GM21737 (cell line): Measurements from ENCODE around the gene LMNTD2.

ENCODE experiments used
- ATAC-seq: cut with Tn5 transposase; IDR thresholded peaks from one replicate; pipeline ENCODE4 v1.9.1; 2021; ENCODE audit warnings: mild to moderate bottlenecking, moderate library complexity; ENCODE audit not compliant: unreplicated experiment

LMNTD2 gene, protein sequence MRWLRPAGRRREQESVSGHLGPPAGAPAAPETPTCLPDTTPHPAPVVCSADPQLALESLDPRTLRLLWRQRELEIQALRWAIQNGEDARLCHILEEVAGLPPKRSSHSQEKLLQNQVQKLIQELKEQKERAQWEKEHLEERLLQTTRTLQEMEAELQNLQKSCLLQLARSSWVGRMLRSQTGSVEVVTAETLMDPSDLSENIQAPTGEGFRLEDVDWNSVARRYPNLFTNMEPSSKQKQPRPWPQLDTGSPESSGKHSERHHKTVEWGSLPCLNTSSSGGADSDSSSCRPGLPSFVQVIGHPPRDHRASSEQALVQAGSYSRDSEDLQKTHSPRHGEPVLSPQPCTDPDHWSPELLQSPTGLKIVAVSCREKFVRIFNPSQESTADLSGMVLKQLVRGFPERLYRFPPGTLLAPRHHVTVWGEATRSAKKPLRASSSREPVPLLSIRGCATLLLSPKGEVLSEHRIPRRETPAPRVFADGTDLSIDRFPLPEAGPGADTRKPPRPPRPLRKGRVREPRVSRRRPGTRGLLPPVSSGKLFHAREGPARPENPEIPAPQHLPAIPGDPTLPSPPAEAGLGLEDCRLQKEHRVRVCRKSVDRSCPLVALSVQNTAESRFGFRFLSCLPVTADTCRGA

DNA sequence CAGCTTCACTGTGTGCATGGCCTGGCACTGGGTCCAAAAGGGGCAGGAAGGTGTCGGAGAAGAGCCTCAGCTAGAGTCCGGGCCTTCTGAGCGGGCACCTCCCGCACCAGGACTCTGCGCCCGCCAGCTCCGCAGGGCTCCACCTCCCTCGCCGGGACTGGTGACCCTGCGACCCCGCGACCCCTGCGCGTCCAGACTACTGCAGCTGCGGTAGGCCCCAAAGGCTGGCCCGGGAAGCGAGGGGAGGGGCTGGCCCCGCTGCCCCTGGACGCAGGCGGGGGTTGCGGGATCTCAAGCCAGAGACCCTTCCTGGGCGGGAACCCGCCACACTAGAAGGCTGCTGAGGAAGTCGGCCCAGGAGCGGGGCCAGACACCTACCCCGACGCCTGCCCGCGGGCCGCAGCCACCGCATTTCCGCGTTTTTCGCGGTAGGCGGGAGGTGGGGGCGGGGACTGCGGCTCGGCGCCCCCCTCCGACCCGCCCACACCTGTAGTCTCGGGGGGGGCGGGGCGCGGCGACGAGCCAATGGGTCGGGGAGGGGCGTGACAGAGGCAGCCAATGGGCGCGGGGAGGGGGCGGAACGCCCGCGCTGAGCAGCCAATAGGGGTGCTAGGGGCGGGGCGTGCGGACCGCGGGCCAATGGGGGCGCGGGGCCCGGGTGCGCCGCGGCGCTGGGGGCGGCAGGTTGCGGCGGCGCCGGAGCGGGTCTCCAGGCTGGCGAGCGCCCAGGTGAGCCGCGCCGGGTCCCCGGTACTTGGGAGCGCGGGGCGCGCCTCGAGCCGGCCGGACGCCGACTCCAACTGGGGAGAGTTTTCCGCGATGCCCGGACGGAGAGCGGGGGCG is at the start of gene LMNTD2, which contains the start of gene RASSF7:
TSS of gene LMNTD2 (minus strand) at position 434 of the 843 bp plus-strand sequence. CDS start at position 412, 22 bp downstream.
TSS of gene RASSF7 (plus strand) at position 666 of the 843 bp plus-strand sequence. CDS start 799 bp downstream, outside the sequence.
- peak; percentile 58 for ATAC-seq

DNA sequence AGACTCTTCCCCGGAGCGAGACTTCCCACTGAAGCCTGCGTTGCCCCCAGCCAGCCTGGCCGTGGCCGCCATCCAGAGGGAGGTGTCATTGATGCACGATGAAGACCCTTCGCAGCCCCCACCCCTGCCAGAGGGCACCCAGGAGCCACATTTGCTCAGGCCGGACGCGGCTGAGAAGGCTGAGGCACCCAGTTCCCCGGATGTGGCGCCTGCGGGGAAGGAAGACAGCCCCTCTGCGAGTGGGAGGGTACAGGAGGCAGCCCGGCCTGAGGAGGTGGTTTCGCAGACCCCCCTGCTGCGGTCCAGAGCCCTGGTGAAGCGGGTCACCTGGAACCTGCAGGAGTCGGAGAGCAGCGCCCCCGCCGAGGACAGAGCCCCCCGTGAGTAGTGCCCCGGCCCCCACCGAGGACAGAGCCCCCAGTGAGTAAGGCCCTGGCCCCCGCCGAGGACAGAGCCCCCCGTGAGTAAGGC is 48.8 kb upstream of the LMNTD2 start:
- no peak for ATAC-seq

- no peak for ATAC-seq
Observed at GRCh38 chr11:608791-609251, 48.3 kb upstream of the LMNTD2 start.

- ATAC-seq = no peak
Observed at GRCh38 chr11:607971-608659, 47.6 kb upstream of the LMNTD2 start.

DNA sequence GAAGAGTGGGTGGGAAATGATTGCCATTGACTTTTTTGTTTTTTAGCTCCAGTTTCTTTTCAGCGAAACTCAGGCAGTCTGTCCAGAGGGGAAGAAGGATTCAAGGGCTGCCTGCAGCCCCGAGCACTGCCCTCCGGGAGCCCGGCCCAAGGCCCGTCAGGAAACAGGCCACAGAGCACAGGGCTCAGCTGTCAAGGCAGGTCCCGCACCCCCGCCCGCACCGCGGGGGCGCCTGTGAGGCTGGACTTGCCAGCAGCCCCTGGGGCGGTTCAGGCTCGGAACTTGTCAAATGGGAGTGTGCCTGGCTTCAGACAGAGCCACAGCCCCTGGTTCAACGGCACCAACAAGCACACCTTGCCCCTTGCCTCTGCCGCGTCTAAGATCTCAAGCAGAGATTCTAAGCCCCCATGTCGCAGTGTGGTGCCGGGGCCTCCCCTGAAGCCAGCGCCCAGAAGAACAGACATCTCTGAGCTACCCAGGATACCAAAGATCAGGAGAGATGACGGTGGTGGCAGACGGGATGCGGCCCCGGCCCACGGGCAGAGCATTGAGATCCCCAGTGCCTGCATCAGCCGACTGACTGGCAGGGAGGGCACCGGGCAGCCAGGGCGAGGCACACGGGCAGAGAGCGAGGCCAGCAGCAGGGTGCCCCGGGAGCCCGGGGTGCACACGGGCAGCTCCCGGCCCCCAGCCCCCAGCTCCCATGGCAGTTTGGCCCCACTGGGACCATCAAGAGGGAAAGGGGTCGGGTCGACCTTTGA is 46.7 kb upstream of the LMNTD2 start:
- no peak for ATAC-seq

DNA sequence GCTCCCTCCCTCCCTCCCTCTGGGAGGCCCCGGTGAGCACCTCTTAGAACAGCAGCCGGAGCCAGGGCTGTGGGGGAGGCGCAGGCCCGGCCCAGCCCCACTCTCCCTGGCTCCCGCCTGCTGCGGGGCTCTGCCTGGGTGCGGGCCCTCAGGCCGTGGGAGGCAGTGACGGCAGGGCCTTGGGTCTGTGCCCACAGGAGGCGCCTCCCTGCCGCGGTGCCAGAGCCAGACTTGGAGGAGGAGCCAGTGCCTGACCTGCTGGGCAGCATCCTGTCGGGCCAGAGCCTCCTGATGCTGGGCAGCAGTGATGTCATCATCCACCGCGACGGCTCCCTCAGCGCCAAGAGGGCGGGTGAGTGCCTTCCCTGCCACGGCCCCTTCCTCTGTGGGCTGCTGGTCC is 45.7 kb upstream of the LMNTD2 start:
- no peak for ATAC-seq

DNA sequence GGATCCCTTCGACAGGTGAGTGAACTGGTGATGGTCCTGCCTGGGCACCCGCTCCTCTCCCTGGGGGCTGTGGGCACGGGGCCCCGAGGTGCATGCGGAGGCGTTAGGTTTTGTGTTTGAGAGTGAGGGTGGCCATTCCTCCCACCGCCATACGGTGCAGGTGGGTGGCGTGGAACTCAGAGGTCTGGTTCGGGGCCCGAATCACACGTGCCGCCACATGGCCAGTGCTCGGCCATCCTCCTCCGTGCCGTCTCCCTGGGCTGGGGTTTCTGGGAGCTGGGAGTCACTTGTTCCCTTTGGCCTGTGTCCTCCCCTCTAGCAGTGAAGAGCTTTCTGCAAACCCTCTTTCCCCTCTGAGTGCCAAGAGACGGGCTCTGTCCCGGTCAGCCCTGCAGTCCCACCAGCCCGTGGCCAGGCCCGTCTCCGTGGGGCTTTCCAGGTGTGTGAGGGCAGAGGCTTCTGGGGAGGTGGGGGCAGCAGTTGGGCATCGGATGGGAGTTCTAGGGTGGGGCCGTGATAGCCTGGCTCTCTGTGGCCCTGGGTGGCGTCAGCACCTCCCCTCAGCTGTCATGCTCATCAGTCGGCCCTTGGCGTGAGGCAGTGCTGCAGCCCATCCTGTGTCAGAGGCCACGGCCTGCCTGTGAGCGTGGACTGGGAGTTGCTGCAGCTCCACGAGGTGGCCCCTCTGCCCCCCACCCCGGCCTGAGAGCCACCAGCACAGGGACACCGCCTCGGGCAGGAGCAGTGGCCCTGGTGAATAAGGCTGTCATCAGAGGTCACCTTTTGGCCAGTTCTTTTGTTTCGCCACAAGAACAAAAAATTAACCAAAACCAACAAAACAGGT is 45.0 kb upstream of the LMNTD2 start:
- no peak for ATAC-seq

DNA sequence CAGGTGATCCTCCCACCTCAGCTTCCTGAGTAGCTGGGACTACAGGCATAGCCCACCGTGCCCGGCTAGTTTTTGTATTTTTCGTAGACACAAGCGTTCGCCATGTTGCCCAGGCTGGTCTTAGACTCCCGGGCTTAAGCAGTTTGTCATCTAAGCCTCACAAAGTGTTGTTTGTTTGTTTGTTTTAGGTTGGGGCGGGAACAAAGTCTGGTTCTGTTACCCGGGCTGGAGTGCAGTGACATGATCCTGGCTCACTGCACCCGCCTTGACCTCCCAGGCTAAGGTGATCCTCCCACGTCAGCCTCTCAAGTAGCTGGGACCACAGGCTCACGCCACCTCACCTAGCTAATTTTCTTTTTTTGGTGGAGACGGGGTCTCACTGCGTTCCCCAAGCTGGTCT is 42.6 kb upstream of the LMNTD2 start:
- ATAC-seq = no peak

- no peak for ATAC-seq
Observed at GRCh38 chr11:601573-602245, 41.2 kb upstream of the LMNTD2 start.

DNA sequence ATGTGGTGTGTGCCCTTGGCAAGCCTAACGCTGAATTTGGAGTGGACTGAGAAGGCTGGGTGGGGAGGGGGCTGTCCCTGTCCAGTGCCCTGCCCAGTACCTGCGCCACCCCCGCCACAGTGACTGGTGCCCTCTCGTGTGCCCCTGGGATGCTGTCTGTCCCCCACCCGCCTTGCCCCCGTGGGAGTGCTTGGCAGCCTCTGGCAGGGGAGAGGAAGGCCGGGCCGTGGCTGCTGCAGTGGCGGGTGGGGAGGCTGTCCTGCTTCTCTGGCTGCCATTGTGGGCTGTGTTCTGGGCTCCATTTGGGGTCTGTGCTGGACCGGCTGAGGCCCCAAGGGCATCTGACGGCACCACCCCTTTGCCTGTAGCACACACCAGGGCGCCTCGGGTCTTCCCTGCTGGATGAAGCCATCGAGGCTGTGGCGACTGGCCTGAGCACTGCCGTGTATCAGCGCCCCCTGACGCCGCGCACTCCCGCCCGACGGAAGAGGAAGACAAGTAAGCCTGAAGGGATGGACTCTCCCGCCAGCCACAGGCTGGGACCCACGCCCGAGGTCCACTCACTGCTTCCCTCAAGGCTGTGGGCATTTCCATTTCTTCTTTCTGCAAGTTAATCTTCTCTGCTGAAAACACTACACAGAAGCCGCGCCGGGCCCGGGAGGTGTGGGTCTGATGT is 37.6 kb upstream of the LMNTD2 start:
- no peak for ATAC-seq

DNA sequence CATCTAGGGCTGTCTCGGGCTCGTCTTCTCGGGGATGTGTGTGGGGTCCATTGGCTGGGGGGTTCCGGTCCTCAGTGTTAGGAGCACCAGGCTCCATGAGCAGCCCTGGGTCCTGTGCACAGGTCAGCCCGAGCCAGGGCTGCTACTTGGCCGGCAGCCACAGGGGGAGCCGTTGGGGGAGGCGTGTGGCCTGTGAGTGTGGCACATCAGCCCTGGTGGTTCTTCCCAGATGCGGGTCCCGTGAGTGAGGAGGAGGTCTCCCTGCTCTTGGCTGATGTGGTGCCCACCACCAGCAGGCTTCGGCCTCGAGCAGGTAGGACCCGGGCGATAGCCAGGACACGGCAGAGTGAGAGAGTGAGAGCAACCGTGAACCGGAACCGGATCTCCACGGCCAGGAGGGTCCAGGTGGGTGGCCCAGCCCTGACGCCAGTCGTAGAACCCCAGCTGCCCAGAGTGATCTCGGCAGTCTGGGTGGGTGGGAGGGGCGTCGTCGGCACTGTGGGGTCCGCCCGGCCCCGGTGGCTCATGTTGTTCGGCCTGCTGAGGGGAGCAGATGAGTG is 36.7 kb upstream of the LMNTD2 start:
- no peak for ATAC-seq

GRCh38 chr11:596374-596773 is 35.8 kb upstream of the LMNTD2 start:
- ATAC-seq = no peak

DNA sequence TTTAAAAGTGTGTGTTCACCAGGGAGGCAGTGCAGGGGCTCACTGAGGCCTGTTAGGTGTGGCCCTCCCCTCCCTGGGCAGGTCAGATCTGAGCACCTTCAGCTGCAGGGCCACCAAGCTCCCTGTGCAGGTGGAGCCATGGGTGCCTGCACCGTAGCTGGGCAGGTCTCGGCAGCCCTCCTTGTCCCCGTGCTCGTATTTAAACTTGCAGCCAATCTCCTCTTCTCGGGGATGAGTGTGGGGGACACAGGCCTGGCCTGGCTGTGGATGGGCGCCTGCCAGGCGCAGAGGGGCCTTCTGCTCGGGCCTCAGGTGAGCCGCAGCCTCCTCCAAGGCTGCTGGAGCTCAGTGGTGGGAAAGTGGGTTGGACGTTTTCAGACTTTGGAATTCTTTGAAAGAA is 34.9 kb upstream of the LMNTD2 start:
- no peak for ATAC-seq

GRCh38 chr11:593347-593746 is 32.8 kb upstream of the LMNTD2 start:
- no peak for ATAC-seq

DNA sequence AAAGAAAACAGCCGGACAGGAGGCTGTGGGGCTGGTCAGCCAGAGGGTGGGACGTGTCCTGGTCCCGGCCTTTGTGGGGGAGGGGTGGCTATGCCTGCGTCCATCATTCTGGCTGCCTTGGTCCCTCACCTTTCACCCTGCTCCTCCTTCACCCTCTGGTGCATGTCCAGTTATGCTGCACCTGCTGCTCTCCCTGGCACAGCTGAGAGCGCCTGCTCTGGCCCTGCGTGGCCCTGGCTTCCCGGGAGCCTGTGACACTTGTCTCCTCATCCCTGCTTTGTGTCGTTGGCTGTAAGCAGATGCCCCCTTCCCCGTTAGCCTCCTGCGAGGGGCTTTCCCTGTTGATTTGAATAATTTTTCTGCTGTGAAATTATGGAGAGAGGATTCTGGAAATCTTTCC is 32.4 kb upstream of the LMNTD2 start:
- ATAC-seq = no peak

DNA sequence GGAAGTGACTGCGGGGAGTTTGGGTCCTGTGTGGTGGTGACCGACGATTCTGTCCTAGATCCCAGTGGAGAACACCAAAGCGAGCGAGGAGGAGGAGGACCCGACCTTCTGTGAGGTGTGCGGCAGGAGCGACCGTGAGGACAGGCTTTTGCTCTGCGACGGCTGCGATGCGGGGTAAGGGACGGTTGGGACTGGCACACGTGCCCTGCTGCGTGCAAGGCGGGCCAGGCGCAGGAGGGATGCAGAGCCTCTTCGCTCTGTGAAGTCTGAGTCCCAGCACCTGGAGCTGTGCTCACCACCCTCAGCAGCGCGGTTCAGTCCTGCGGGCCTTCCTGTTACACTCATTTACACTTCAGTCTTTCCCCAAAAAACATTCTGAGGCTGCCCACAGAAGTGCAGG is 32.0 kb upstream of the LMNTD2 start:
- no peak for ATAC-seq

GRCh38 chr11:590997-591396 is 30.5 kb upstream of the LMNTD2 start:
- no peak for ATAC-seq

DNA sequence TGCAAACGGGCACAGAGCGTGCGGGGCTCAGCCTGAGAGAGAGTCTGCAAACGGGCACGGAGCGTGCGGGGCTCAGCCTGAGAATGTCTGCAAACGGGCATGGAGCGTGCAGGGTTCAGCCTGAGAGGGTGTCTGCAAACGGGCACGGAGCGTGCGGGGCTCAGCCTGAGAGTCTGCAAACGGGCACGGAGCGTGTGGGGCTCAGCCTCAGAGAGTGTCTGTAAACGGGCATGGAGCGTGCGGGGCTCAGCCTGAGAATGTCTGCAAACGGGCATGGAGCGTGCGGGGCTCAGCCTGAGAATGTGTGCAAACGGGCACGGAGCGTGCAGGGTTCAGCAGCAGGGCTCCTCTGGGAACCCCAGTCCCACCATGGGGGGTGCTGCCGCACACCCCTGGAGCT is 29.3 kb upstream of the LMNTD2 start:
- ATAC-seq = no peak
